NCI-H2196 treated with DMSO at 0.1 percent for 48 hours (cell line): ENCODE results near the gene JCHAIN.
"Not testable (repeated sequence)": the region's sequence is repeated elsewhere in the genome, so short reads cannot be mapped to it uniquely, and the experiment has no call there.

ENCODE experiments used
- DNase-seq: peaks from one replicate; lab custom pipeline; 2025; ENCODE audit not compliant: unreplicated experiment; lab: John Stamatoyannopoulos, UW

JCHAIN gene

DNA sequence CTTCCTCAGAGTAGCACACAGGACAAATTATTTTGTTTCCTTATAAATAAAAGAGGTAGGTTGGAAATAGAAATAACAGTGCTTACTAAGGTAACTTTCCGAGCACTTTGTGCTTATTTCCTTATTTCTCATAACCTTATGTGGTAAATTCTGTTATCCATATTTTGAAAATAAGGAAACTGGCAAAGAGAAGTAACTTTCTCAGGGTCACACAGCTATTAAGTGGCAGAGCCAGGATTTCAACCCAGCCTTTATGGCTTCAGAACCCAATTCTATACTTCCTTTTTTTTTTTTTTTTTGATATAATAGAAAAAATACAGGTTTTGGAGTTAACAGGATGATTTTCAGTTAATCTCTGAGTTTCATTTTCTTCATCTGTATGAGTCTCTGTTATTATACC, 25.4 kb upstream of the JCHAIN start:
- DNase-seq = no peak

GRCh38 chr4:70688795-70689231, 22.5 kb upstream of the JCHAIN start:
- no peak for DNase-seq

GRCh38 chr4:70687821-70688794, 21.8 kb upstream of the JCHAIN start, which contains the start of gene UTP3:
Gene UTP3 (plus strand): TSS chr4:70688532. CDS start chr4:70688678, 146 bp downstream.
- DNase-seq = peak; percentile 77

GRCh38 chr4:70687392-70687791, 21.1 kb upstream of the JCHAIN start:
- DNase-seq = no peak

DNA sequence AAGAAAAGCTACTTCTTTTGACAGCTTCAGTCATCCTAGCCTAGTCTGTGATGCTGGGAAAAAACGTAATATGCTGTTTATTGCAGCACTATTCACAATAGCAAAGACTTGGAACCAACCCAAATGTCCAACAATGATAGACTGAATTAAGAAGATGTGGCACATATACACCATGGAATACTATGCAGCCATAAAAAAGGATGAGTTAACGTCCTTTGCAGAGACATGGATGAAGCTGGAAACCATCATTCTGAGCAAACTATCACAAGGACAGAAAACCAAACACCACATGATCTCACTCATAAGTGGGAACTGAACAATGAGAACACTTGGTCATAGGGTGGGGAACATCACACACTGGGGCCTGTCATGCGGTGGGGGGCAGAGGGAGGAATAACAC, 15.8 kb upstream of the JCHAIN start:
- DNase-seq = not testable (repeated sequence)

- no peak for DNase-seq
Observed at GRCh38 chr4:70681704-70682103, 15.4 kb upstream of the JCHAIN start.

GRCh38 chr4:70680934-70681333, 14.6 kb upstream of the JCHAIN start:
- no peak for DNase-seq

GRCh38 chr4:70678383-70678999, 12.2 kb upstream of the JCHAIN start:
- no peak for DNase-seq

GRCh38 chr4:70676554-70677090, 10.3 kb upstream of the JCHAIN start:
- DNase-seq = no peak

GRCh38 chr4:70674731-70675130, 8.4 kb upstream of the JCHAIN start:
- no peak for DNase-seq

DNA sequence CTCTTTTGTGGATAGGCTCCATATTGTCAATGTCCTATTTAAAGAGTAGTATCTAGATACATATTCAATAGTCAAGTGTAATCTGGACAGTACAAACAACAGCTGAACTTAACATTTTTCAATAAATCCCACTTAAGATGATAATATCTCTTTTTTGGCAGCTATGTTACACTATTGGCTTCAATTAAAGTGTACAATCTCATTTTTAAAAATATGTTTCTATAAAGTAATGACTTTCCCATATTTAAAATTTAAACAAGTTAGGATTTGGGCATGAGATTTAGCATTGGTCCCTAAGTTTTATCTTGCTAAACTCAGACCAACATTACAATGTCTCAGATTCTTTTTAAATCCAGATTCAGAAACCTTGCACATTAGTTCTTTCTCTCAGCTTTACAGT, 7.9 kb upstream of the JCHAIN start:
- no peak for DNase-seq

DNA sequence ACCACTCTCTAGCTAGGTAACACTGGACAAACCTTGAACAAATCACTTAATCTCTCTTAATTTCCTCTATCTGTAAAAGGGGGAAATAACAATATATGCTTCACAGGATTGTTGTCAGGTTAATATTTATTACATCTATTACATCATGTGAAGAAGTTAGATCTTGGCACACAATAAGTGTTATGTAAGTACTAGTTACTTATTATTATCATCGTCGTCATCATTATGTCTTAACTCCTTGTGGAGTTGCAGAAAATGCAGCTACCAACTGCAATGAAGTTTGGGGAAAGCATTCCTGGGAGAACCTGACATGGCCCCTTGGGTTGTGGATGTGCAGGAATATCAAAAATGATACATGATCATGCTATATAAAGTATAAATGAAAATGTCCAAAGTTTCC, 4.8 kb upstream of the JCHAIN start:
- DNase-seq = no peak

DNA sequence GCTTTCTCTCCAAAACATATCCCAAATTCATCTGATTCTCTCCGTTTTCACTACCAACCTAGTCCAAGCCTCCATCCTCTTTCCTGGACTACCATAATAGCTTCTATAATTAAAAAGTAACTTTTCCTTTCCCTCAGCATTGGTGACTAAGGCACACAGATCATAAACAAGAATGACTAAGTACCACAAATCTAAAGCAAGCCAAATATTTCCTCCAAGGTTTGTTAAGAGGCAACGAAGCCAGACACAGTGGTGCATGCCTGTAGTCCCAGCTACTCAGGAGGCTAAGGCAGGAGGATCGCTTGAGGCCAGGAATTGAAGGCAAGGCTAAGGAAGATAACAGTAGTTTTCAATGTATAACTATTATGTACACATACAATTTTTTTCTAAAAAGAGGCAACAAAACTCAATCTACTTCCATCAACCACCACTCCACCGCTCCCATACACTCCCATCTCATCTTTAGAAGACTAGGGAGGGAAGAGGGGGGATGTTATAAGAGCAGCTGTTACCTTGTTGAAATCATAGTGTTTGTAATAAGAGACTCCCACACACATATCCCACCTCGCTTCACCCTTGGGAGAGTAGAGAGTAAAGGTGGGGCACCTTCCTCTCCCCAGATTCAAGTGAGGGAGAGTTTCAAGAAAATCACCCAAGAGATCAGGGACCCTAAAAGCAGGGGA, 4.2 kb upstream of the JCHAIN start:
- DNase-seq = no peak

DNA sequence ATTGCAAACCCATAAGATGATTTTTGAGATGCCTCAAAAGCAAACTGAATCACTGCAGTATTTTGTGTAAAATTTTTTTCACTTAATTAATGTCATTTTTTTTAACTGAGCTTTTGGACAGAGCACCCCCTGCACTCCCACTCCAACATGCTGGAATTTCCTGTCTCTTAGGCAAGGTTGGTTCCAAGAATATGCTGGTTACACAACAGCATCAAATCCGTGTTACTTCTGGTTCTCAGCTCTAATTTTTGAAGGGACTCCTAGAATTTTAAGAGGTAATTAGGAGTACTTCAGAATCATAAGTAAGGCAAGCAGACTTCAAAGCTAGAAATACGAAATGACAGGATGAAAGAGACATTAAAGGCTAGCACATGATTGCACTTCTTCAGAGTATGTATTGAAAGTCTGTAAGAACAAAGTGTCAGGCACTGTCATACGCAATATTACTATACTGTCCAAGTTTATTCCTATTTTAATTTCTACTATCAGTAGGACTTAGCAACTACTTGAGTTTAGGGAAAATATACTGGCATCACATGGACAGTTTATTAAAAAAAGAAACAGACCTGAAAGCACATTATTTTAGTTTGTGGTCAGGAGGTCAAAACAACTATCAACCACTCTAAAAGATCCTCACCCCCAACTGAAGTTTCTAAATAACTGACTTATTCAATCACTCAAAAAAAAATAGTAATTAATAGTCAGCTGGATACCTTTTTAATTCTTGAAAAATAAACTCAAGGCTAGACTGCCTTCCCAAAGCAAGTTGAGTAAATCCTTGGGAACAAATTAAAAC, 1.6 kb upstream of the JCHAIN start:
- DNase-seq = no peak

- DNase-seq = not testable (repeated sequence)
Observed at GRCh38 chr4:70661309-70661922, 4.9 kb downstream of the JCHAIN start.

DNA sequence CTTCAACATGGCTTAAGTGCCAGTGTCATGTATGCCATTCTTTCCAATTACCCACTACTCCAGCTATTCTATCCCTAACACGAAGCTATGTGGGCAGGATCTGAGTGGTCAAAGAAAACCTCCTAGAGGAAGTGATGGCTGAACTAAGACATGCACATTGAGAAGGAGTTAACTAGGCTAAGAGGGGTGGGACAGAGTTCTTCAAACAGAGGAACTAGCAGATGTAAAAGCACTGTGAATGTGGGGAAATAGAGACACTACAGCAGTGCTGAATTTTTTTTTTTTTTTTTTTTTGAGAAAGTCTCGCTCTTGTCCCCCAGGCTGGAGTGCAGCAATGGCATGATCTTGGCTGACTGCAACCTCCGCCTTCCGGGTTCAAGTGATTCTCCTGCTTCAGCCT, 6.2 kb downstream of the JCHAIN start:
- DNase-seq = no peak

DNA sequence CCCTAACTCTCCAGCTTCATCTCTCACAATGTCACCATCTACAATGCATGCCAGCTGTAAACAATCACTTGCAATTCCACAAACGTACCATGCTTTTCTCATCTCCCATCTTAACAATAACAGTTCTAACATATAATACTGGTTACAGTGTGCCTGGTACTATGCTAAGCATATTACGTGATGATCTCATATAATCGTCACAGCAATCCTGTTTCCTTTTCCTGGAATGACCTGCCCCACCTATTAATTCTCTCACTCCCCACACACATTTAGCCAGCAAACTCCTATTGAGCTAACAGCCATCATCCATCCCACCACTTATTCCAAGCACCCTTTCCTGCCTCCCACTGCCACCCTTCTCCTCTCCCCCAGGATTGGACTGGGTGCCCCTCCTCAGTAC, 7.9 kb downstream of the JCHAIN start:
- DNase-seq = no peak

DNA sequence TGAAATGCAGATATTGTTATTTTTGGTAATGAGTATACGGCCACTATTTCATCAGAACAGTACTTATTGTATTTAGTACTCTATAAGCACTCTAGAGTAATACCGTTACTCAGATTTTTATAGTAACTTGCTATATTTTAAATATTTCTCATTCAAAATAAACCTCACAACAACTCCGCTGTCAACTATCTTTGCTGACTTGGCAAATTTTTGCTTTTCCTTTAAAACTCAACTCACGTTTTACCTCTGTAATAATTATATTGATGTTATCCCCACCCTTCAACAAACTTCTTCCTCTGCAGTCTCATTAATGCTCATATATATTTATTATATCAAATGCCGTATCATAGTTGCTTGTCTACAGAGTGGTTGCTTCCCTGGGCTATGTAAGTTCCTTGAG, 9.0 kb downstream of the JCHAIN start:
- no peak for DNase-seq

DNA sequence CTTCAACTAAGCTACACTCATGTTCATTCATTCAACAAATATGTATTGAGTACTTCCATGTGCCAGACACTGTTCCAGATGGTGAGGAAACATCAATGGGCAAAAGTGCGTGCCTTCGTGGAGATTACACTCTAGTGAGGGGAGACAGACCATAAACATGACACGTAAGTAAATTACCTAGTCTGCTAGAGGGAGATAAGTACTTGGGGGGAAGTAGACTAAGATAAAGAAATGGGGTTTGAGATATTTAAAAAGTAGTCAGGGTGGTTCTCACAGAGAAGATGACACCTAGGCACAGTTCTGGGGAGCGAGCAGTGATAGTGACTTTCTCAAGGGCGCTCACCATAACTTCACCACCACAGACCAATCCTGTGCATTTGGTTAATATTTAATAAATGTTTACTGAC, 11.7 kb downstream of the JCHAIN start:
- DNase-seq = no peak

- no peak for DNase-seq
Observed at GRCh38 chr4:70651864-70652506, 14.3 kb downstream of the JCHAIN start.
